GM15510 (cell line): ENCODE data around the gene OXER1.

Experiments used
- POLR2A ChIP-seq: IDR thresholded peaks from 3 replicates; pipeline ENCODE4 v1.6.1; 2011; ENCODE audit warnings: borderline replicate concordance; ENCODE audit not compliant: insufficient read length; ENCODE audit errors: extremely low read depth

Gene OXER1

GRCh38 chr2:42786561-42787345, 22.8 kb upstream of the OXER1 start:
- TF ChIP-seq POLR2A: no peak

- no peak for TF ChIP-seq POLR2A
Observed at GRCh38 chr2:42784204-42784880, 20.4 kb upstream of the OXER1 start.

GRCh38 chr2:42783511-42783910, 19.6 kb upstream of the OXER1 start:
- TF ChIP-seq POLR2A: no peak

GRCh38 chr2:42781181-42781580, 17.2 kb upstream of the OXER1 start:
- TF ChIP-seq POLR2A: no peak

- no peak for TF ChIP-seq POLR2A
Observed at GRCh38 chr2:42777883-42778805, 14.2 kb upstream of the OXER1 start.

GRCh38 chr2:42775810-42776209, 11.9 kb upstream of the OXER1 start:
- no peak for TF ChIP-seq POLR2A

- TF ChIP-seq POLR2A: no peak
Observed at GRCh38 chr2:42775186-42775585, 11.3 kb upstream of the OXER1 start.

- no peak for TF ChIP-seq POLR2A
Observed at GRCh38 chr2:42771546-42772153, 7.7 kb upstream of the OXER1 start.

- no peak for TF ChIP-seq POLR2A
Observed at GRCh38 chr2:42770288-42771131, 6.6 kb upstream of the OXER1 start.

GRCh38 chr2:42769583-42770287, 5.8 kb upstream of the OXER1 start:
- no peak for TF ChIP-seq POLR2A

GRCh38 chr2:42768706-42769256, 4.8 kb upstream of the OXER1 start:
- TF ChIP-seq POLR2A: no peak

GRCh38 chr2:42767899-42768705, 4.2 kb upstream of the OXER1 start:
- no peak for TF ChIP-seq POLR2A
